Karpas-422 (cell line): ENCODE measurements around the gene RAB20. TPM values are rescaled to one million over a fixed set of nuclear protein-coding genes. Genes with fewer than 3 reads are reported as not detected.

Experiments used
- DNase-seq: peaks from one replicate; pipeline ENCODE4 v3.0.0-alpha.2; 2015
- H2AFZ ChIP-seq: fragments of 200-600 bp; sonication (generic); 2 replicates; pipeline ENCODE4 v1.6.1; 2014; ENCODE audit warnings: antibody characterized with exemption, low read length, mixed read lengths
- H3K27ac ChIP-seq: fragments of 200-600 bp; sonication (generic); 2 replicates; pipeline ENCODE4 v1.5.1; 2014; ENCODE audit warnings: mild to moderate bottlenecking, low read length, moderate library complexity
- H3K27me3 ChIP-seq: fragments of 200-600 bp; sonication (generic); 2 replicates; pipeline ENCODE4 v1.6.1; 2014; ENCODE audit warnings: low read length, mixed read lengths
- H3K36me3 ChIP-seq: fragments of 200-600 bp; sonication (generic); 2 replicates; pipeline ENCODE4 v1.6.1; 2014; ENCODE audit warnings: low read length, mixed read lengths; ENCODE audit not compliant: insufficient read depth
- H3K4me1 ChIP-seq: fragments of 200-600 bp; sonication (generic); 2 replicates; pipeline ENCODE4 v1.6.1; 2014; ENCODE audit warnings: mild to moderate bottlenecking, low read length, mixed read lengths
- H3K4me2 ChIP-seq: fragments of 200-600 bp; sonication (generic); 2 replicates; pipeline ENCODE4 v1.6.1; 2014; ENCODE audit warnings: low read length, low read depth, mild to moderate bottlenecking; ENCODE audit not compliant: poor library complexity, severe bottlenecking
- H3K4me3 ChIP-seq: fragments of 200-600 bp; sonication (generic); 2 replicates; pipeline ENCODE4 v1.5.1; 2014; ENCODE audit warnings: mild to moderate bottlenecking, antibody characterized with exemption, low read length, mixed read lengths
- H3K79me2 ChIP-seq: fragments of 200-600 bp; sonication (generic); 2 replicates; pipeline ENCODE4 v1.6.1; 2014; ENCODE audit warnings: mild to moderate bottlenecking, low read length, mixed read lengths
- H3K9ac ChIP-seq: fragments of 200-600 bp; sonication (generic); 2 replicates; pipeline ENCODE4 v1.6.0; 2014; ENCODE audit warnings: low read length
- H3K9me2 ChIP-seq: fragments of 200-600 bp; sonication (generic), shearing (Covaris generic); replicated peaks from 2 replicates; pipeline ENCODE4 v1.6.0; 2014; ENCODE audit warnings: mild to moderate bottlenecking, low read length, moderate library complexity; ENCODE audit not compliant: insufficient read depth
- H3K9me3 ChIP-seq: fragments of 300-700, 200-600 bp; sonication (generic); 2 replicates; pipeline ENCODE4 v1.6.1; 2014; ENCODE audit warnings: low read length, mixed read lengths
- H4K20me1 ChIP-seq: fragments of 200-600 bp; sonication (generic); 2 replicates; pipeline ENCODE4 v1.6.1; 2014; ENCODE audit warnings: mild to moderate bottlenecking, antibody characterized with exemption, low read length, low read depth; ENCODE audit not compliant: insufficient read depth
- total RNA-seq: library from RNA; depleted of rRNA; stranded (reverse); fragments of >200 nt; shearing (Covaris generic); gene quantifications from 2 replicates; pipeline ENCODE4 v1.2.3, GENCODE V29; 2014; ENCODE audit warnings: low replicate concordance

Gene RAB20
- total RNA-seq, 1 experiment from 2014 or later = not detected

- Histone ChIP-seq H2AFZ (no peak overlapping the region), H3K4me1 (no peaks in the 10 kb centered on the region), H3K4me2 (no peak overlapping the region), H3K79me2 (no peaks in the 10 kb centered on the region), H3K27ac (no peak overlapping the region), H3K9me2 (no peaks in the 10 kb centered on the region), H3K4me3 (no peak overlapping the region), H4K20me1 (no peaks in the 10 kb centered on the region), H3K36me3 (no peaks in the 10 kb centered on the region), H3K9me3 (no peaks in the 10 kb centered on the region), H3K9ac (no peak overlapping the region), H3K27me3 (no peaks in the 10 kb centered on the region)
- DNase-seq = no peak
These were observed 20.1 kb upstream of the RAB20 start for GRCh38 chr13:110581506-110582185.

- Histone ChIP-seq H2AFZ (no peak overlapping the region), H3K4me3 (no peak overlapping the region)
These were observed 19.3 kb upstream of the RAB20 start for GRCh38 chr13:110580800-110581199.

GRCh38 chr13:110578363-110578762 lies 16.8 kb upstream of the RAB20 start:
- Histone ChIP-seq H3K4me2 (no peak overlapping the region), H3K79me2 (no peaks in the 10 kb centered on the region), H2AFZ (no peak overlapping the region), H3K36me3 (no peaks in the 10 kb centered on the region), H3K4me3 (no peak overlapping the region), H3K9me2 (no peaks in the 10 kb centered on the region), H3K9me3 (no peaks in the 10 kb centered on the region), H3K4me1 (0 out of 2 replicates have a peak, but pooled peaks cover 3% of the 10 kb centered on the region), H3K9ac (no peak overlapping the region), H3K27ac (no peak overlapping the region), H4K20me1 (no peaks in the 10 kb centered on the region), H3K27me3 (no peaks in the 10 kb centered on the region)
- DNase-seq = no peak

More at GRCh38 chr13:110580800-110581199, 19.3 kb upstream of the RAB20 start:
- Histone ChIP-seq H3K27ac (no peak overlapping the region), H3K9me2 (no peaks in the 10 kb centered on the region), H3K4me2 (no peak overlapping the region), H3K36me3 (no peaks in the 10 kb centered on the region), H3K27me3 (no peaks in the 10 kb centered on the region), H3K79me2 (no peaks in the 10 kb centered on the region), H3K4me1 (0 out of 2 replicates have a peak, but pooled peaks cover 3% of the 10 kb centered on the region), H4K20me1 (no peaks in the 10 kb centered on the region), H3K9me3 (no peaks in the 10 kb centered on the region), H3K9ac (no peak overlapping the region)
- no peak for DNase-seq

- Histone ChIP-seq H3K4me2 (no peak overlapping the region), H4K20me1 (no peaks in the 10 kb centered on the region), H3K79me2 (no peaks in the 10 kb centered on the region), H2AFZ (no peak overlapping the region), H3K36me3 (no peaks in the 10 kb centered on the region), H3K9me3 (no peaks in the 10 kb centered on the region), H3K9me2 (no peaks in the 10 kb centered on the region), H3K27ac (no peak overlapping the region), H3K4me3 (no peak overlapping the region), H3K27me3 (no peaks in the 10 kb centered on the region), H3K4me1 (0 out of 2 replicates have a peak, but pooled peaks cover 3% of the 10 kb centered on the region), H3K9ac (no peak overlapping the region)
- no peak for DNase-seq
These were observed 15.4 kb upstream of the RAB20 start for GRCh38 chr13:110576736-110577476.

GRCh38 chr13:110576070-110576394 lies 14.5 kb upstream of the RAB20 start:
- DNase-seq = no peak
- no peak overlapping the region for H3K4me3 ChIP-seq
- no peak overlapping the region for H3K4me2 ChIP-seq

GRCh38 chr13:110575322-110576069 lies 14.0 kb upstream of the RAB20 start:
- Histone ChIP-seq H2AFZ (no peak overlapping the region), H3K9me2 (no peaks in the 10 kb centered on the region), H3K9me3 (no peaks in the 10 kb centered on the region), H3K36me3 (no peaks in the 10 kb centered on the region), H3K4me3 (no peak overlapping the region), H3K4me1 (0 out of 2 replicates have a peak, but pooled peaks cover 3% of the 10 kb centered on the region), H3K79me2 (no peaks in the 10 kb centered on the region), H3K27ac (no peak overlapping the region), H3K9ac (no peak overlapping the region), H3K4me2 (no peak overlapping the region), H3K27me3 (no peaks in the 10 kb centered on the region), H4K20me1 (no peaks in the 10 kb centered on the region)
- no peak for DNase-seq

More at GRCh38 chr13:110576070-110576394, 14.5 kb upstream of the RAB20 start:
- H4K20me1 ChIP-seq = no peaks in the 10 kb centered on the region
- H3K9me2 ChIP-seq = no peaks in the 10 kb centered on the region
- no peak overlapping the region for H3K9ac ChIP-seq
- no peaks in the 10 kb centered on the region for H3K79me2 ChIP-seq
- no peaks in the 10 kb centered on the region for H3K36me3 ChIP-seq
- H3K27ac ChIP-seq = no peak overlapping the region
- 0 out of 2 replicates have a peak, but pooled peaks cover 3% of the 10 kb centered on the region for H3K4me1 ChIP-seq
- no peak overlapping the region for H2AFZ ChIP-seq
- no peaks in the 10 kb centered on the region for H3K9me3 ChIP-seq
- no peaks in the 10 kb centered on the region for H3K27me3 ChIP-seq

GRCh38 chr13:110574161-110574560 lies 12.6 kb upstream of the RAB20 start:
- Histone ChIP-seq H3K4me1 (0 out of 2 replicates have a peak, but pooled peaks cover 3% of the 10 kb centered on the region), H3K36me3 (no peaks in the 10 kb centered on the region), H3K27me3 (no peaks in the 10 kb centered on the region), H2AFZ (no peak overlapping the region), H3K27ac (no peak overlapping the region), H3K4me3 (no peak overlapping the region), H3K9me2 (no peaks in the 10 kb centered on the region), H3K9ac (no peak overlapping the region), H4K20me1 (no peaks in the 10 kb centered on the region), H3K9me3 (no peaks in the 10 kb centered on the region), H3K79me2 (no peaks in the 10 kb centered on the region), H3K4me2 (no peak overlapping the region)
- DNase-seq = no peak

GRCh38 chr13:110572778-110573118 lies 11.2 kb upstream of the RAB20 start:
- no peaks in the 10 kb centered on the region for H4K20me1 ChIP-seq
- H3K79me2 ChIP-seq = no peaks in the 10 kb centered on the region
- no peak overlapping the region for H2AFZ ChIP-seq

More at GRCh38 chr13:110572778-110573118, 11.2 kb upstream of the RAB20 start:
- no peaks in the 10 kb centered on the region for H3K9me3 ChIP-seq
- no peak overlapping the region for H3K9ac ChIP-seq
- no peak for DNase-seq
- no peak overlapping the region for H3K4me2 ChIP-seq
- no peaks in the 10 kb centered on the region for H3K9me2 ChIP-seq
- 0 out of 2 replicates have a peak, but pooled peaks cover 3% of the 10 kb centered on the region for H3K4me1 ChIP-seq
- no peaks in the 10 kb centered on the region for H3K36me3 ChIP-seq
- H3K27me3 ChIP-seq = no peaks in the 10 kb centered on the region
- H3K4me3 ChIP-seq = no peak overlapping the region
- no peak overlapping the region for H3K27ac ChIP-seq
